ENCODE results near the gene RAD51D. TPM values are rescaled to one million over a fixed set of nuclear protein-coding genes. Genes with fewer than 3 reads are reported as not detected.
A peak's percentile ranks its signal among the peaks of the same experiment; 100 is the strongest.
"Not testable (repeated sequence)": the region's sequence is repeated elsewhere in the genome, so short reads cannot be mapped to it uniquely, and the experiment has no call there.

RAD51D gene
- total RNA-seq, 1 donor from 2014 or later, result 12.4 TPM

DNA sequence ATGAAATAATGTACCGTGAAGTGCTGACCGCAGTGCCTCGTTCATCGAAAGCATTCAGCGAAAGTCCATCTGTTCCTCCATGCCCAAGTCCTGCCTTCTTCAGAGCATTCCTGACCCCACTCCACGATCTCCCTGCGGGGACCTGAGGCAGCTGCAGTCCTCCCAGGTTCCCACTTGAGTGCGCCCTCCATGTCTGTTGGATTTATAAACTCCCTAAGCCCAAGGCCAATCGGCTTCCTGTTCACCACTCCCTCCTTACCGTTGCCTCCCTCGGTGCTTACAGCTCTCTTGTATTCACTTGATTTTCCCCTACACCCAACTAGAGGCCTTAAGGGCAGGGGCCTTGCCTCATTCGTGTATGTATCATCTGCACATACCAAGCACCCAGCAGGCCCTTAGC, 2.8 kb downstream of the RAD51D start:
- Mint-ChIP-seq H3K9me3 (no peaks in the 10 kb centered on the region), H3K27ac (peak overlapping the region; percentile 43), H3K4me1 (ENCODE audit: unreplicated experiment) (peaks cover 21% of the 10 kb centered on the region), H3K4me3 (no peak overlapping the region), H3K27me3 (peaks cover 11% of the 10 kb centered on the region), H3K36me3 (peaks cover 7% of the 10 kb centered on the region)
- TF ChIP-seq, protein P1, sequence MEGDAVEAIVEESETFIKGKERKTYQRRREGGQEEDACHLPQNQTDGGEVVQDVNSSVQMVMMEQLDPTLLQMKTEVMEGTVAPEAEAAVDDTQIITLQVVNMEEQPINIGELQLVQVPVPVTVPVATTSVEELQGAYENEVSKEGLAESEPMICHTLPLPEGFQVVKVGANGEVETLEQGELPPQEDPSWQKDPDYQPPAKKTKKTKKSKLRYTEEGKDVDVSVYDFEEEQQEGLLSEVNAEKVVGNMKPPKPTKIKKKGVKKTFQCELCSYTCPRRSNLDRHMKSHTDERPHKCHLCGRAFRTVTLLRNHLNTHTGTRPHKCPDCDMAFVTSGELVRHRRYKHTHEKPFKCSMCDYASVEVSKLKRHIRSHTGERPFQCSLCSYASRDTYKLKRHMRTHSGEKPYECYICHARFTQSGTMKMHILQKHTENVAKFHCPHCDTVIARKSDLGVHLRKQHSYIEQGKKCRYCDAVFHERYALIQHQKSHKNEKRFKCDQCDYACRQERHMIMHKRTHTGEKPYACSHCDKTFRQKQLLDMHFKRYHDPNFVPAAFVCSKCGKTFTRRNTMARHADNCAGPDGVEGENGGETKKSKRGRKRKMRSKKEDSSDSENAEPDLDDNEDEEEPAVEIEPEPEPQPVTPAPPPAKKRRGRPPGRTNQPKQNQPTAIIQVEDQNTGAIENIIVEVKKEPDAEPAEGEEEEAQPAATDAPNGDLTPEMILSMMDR (conservative IDR thresholded peaks at IDR 0.05), result no peak
- DNase-seq (ENCODE audit: extremely low spot score, unreplicated experiment), result no peak

DNA sequence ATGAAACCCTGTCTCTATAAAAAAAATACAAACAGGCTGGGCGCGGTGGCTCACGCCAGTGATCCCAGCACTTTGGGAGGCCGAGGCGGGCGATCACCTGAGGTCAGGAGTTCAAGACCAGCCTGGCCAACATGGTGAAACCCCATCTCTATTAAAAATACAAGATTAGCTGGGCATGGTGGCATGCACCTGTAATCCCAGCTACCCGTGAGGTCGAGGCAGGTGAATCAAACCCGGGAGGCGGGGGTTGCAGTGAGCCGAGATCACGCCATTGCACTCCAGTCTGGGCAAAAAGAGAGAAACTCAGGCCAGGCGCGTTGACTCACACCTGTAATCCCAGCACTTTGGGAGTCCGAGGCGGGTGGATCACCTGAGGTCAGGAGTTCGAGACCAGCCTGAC, 8.9 kb downstream of the RAD51D start:
- H3K4me1 Mint-ChIP-seq (ENCODE audit: unreplicated experiment); H3K27me3 Mint-ChIP-seq; H3K4me3 Mint-ChIP-seq; H3K27ac Mint-ChIP-seq; DNase-seq (ENCODE audit: extremely low spot score, unreplicated experiment); H3K9me3 Mint-ChIP-seq: not testable (repeated sequence)
- peaks cover 19% of the 10 kb centered on the region for H3K36me3 Mint-ChIP-seq

DNA sequence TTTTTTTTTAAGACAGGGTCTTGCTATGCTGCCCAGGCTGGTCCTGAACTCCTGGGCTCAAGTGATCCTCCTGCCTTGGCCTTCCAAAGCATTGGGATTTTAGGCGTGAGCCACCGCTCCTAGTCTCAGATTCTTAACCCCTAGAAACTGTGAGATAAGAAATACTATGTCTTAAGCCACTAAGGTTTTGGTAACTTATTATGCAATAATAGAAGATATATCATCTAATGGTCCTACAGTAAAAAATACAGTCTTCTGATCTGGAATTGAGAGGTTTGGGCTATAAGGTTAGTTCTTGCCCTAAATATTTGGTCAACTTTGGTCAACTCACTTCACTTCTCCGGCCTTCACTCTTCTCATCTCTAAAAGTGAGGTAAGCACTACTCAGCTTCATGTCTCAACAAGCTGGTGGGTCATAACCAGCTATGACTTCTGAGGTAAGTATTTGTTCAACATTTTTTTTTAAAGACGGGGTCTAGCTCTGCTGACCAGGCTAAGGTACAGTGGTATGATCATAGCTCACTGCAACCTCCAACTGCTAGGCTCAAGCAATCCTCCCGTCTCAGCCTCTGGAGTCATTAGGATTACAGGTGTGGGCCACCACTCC, 14.7 kb downstream of the RAD51D start:
- Mint-ChIP-seq H3K27me3 (no peaks in the 10 kb centered on the region), H3K9me3 (no peaks in the 10 kb centered on the region), H3K4me3 (no peak overlapping the region), H3K27ac (no peak overlapping the region), H3K36me3 (peaks cover 19% of the 10 kb centered on the region), H3K4me1 (ENCODE audit: unreplicated experiment) (no peaks in the 10 kb centered on the region)
- DNase-seq (ENCODE audit: extremely low spot score, unreplicated experiment), result no peak
- TF ChIP-seq, protein P1 (conservative IDR thresholded peaks at IDR 0.05), result no peak

DNA sequence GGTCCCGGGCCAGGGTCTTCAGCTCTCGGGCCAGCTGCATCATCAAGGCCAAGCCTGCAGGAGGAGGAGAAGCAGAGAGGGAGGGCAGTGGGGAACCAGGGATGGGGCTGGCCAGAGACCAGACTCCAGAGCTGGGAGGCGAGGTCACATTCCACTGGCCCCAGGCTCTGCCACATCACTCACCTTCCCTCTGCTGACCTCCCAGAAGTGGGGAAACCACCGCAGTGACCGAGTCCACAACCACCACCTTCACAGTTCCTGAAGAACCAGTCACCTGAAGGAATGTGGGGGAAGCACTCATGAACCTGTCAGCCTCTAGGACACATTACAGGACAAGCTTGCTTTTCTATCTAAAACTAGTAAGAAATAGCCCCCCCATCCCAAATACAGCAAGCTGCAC, 16.4 kb downstream of the RAD51D start:
- H3K27ac Mint-ChIP-seq, result no peak overlapping the region
- no peak for DNase-seq (ENCODE audit: extremely low spot score, unreplicated experiment)
- no peak overlapping the region for H3K4me3 Mint-ChIP-seq
- peaks cover 15% of the 10 kb centered on the region for H3K36me3 Mint-ChIP-seq
- no peaks in the 10 kb centered on the region for H3K4me1 Mint-ChIP-seq (ENCODE audit: unreplicated experiment)
- TF ChIP-seq, protein P1 (conservative IDR thresholded peaks at IDR 0.05), result no peak
- no peaks in the 10 kb centered on the region for H3K27me3 Mint-ChIP-seq
- no peaks in the 10 kb centered on the region for H3K9me3 Mint-ChIP-seq

DNA sequence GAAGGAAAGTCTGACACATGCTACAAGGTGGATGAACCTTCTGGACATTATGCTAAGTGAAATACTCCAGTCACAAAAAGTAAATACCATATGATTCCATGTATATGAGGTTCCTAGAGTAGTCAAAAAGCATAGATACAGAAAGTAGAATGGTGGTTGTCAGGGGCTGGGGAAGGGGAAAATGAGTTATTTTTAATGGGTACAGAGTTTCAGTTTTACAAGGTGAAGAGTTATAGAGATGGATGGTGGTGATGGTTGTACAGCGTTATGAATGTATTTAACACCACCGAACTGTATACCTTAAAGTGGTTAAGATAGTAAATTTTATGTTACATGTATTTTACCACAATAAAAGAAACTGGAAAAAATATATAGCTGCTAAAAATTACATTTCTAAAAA, 17.9 kb downstream of the RAD51D start:
- no peaks in the 10 kb centered on the region for H3K9me3 Mint-ChIP-seq
- H3K4me1 Mint-ChIP-seq (ENCODE audit: unreplicated experiment), result no peaks in the 10 kb centered on the region
- H3K4me3 Mint-ChIP-seq, result no peak overlapping the region
- peaks cover 11% of the 10 kb centered on the region for H3K36me3 Mint-ChIP-seq
- H3K27ac Mint-ChIP-seq, result no peak overlapping the region
- no peaks in the 10 kb centered on the region for H3K27me3 Mint-ChIP-seq
- TF ChIP-seq, protein P1 (conservative IDR thresholded peaks at IDR 0.05), result no peak
- DNase-seq (ENCODE audit: extremely low spot score, unreplicated experiment), result no peak

DNA sequence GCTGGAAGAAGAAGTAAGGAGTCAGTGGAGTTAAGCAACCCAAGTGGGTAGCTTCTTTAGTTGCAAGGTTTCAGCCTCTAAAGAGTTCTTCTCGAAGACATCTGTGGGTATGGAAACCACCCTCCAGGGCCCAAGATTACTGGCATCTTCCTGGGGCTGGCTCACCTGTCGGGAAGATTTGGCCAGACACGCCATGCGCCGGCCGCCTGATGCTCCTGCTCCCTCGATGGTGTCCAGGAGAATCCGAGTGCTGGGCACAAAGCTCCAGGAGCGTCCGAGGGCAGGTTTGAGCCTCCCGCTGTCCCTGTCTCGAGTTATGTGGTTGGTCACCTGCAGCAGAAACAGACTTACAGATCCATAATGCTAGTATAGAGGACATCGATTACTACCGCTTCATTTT, 18.6 kb downstream of the RAD51D start:
- no peak overlapping the region for H3K4me3 Mint-ChIP-seq
- H3K27me3 Mint-ChIP-seq, result no peaks in the 10 kb centered on the region
- no peaks in the 10 kb centered on the region for H3K4me1 Mint-ChIP-seq (ENCODE audit: unreplicated experiment)
- no peak overlapping the region for H3K27ac Mint-ChIP-seq
- no peak for DNase-seq (ENCODE audit: extremely low spot score, unreplicated experiment)
- H3K36me3 Mint-ChIP-seq, result peaks cover 4% of the 10 kb centered on the region
- no peaks in the 10 kb centered on the region for H3K9me3 Mint-ChIP-seq
- TF ChIP-seq, protein P1 (conservative IDR thresholded peaks at IDR 0.05), result no peak

Measured in type B pancreatic cell (in vitro differentiated cells).